Measurements from ENCODE around the gene DERA. TPM values are rescaled to one million over a fixed set of nuclear protein-coding genes. Genes with fewer than 3 reads are reported as not detected.
A peak's percentile ranks its signal among the peaks of the same experiment; 100 is the strongest.
"Not testable (repeated sequence)": the region's sequence is repeated elsewhere in the genome, so short reads cannot be mapped to it uniquely, and the experiment has no call there.

Gene DERA
- total RNA-seq, 1 donor from 2014 or later, result 91.2 TPM

DNA sequence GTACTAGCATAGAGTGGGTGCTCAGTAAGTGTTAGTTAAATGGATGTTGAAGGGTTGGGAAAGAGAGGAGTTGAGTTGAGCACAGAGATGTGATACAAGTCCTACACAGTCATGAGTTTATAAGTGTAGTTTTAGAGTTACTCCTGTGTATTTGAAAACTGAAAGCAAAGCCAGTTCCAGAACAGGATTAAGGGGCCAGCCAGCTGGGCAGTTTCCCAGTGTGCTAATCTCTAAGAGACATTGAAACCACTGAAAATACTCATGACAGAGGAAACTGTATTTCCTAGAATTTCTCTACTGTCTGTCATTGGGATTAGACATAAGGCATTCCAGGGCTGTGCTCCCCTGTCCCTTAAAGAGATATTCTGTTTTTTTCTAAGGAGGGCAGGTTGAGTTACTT lies 101.0 kb downstream of the DERA start:
- H3K9ac ChIP-seq, result no peak overlapping the region
- TF ChIP-seq, protein P1, sequence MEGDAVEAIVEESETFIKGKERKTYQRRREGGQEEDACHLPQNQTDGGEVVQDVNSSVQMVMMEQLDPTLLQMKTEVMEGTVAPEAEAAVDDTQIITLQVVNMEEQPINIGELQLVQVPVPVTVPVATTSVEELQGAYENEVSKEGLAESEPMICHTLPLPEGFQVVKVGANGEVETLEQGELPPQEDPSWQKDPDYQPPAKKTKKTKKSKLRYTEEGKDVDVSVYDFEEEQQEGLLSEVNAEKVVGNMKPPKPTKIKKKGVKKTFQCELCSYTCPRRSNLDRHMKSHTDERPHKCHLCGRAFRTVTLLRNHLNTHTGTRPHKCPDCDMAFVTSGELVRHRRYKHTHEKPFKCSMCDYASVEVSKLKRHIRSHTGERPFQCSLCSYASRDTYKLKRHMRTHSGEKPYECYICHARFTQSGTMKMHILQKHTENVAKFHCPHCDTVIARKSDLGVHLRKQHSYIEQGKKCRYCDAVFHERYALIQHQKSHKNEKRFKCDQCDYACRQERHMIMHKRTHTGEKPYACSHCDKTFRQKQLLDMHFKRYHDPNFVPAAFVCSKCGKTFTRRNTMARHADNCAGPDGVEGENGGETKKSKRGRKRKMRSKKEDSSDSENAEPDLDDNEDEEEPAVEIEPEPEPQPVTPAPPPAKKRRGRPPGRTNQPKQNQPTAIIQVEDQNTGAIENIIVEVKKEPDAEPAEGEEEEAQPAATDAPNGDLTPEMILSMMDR (IDR thresholded peaks at IDR 0.05), result no peak
- no peak for TF ChIP-seq EZH2 (IDR thresholded peaks at IDR 0.05)
- no peak for TF ChIP-seq EZH2phosphoT487 (IDR thresholded peaks at IDR 0.05)
- H2AFZ ChIP-seq (replicated peaks), result no peak overlapping the region
- no peak for DNase-seq (ENCODE audit: low spot score)
- no peaks in the 10 kb centered on the region for H4K20me1 ChIP-seq (ENCODE audit: low read depth)
- H3K36me3 ChIP-seq, result no peaks in the 10 kb centered on the region
- Mint-ChIP-seq H3K27me3 (ENCODE audit: insufficient read depth, low read depth) (no peaks in the 10 kb centered on the region), H3K4me1 (peaks cover 12% of the 10 kb centered on the region), H3K4me3 (no peak overlapping the region), H3K27ac (no peak overlapping the region), H3K9me3 (peaks cover 33% of the 10 kb centered on the region), H3K36me3 (peaks cover 39% of the 10 kb centered on the region)
- H3F3A ChIP-seq (ENCODE audit: low read depth), result no peaks in the 10 kb centered on the region
- no peaks in the 10 kb centered on the region for H3K9me3 ChIP-seq (ENCODE audit: low read depth)
- H3K27ac ChIP-seq, result no peak overlapping the region
- H3K4me1 ChIP-seq, result peaks cover 11% of the 10 kb centered on the region
- H3K79me2 ChIP-seq (ENCODE audit: low read depth), result no peaks in the 10 kb centered on the region
- no peak overlapping the region for H3K4me3 ChIP-seq
- H3K4me2 ChIP-seq, result peak overlapping the region; percentile 1
- H3K27me3 ChIP-seq, result no peaks in the 10 kb centered on the region

- not testable (repeated sequence) for H3K9ac ChIP-seq; H3K4me3 Mint-ChIP-seq; H3K4me2 ChIP-seq; H3K4me1 Mint-ChIP-seq; H3K27me3 ChIP-seq; H2AFZ ChIP-seq (replicated peaks); H3K79me2 ChIP-seq (ENCODE audit: low read depth); H3K9me3 ChIP-seq (ENCODE audit: low read depth); H3F3A ChIP-seq (ENCODE audit: low read depth); DNase-seq (ENCODE audit: low spot score); H3K36me3 ChIP-seq; H3K4me3 ChIP-seq; H4K20me1 ChIP-seq (ENCODE audit: low read depth); H3K27ac Mint-ChIP-seq; H3K27me3 Mint-ChIP-seq (ENCODE audit: insufficient read depth, low read depth); H3K27ac ChIP-seq
- Mint-ChIP-seq H3K9me3 (peaks cover 33% of the 10 kb centered on the region), H3K36me3 (peaks cover 38% of the 10 kb centered on the region)
- peaks cover 11% of the 10 kb centered on the region for H3K4me1 ChIP-seq
These were observed 102.6 kb downstream of the DERA start for GRCh38 chr12:16013722-16014121.

GRCh38 chr12:16014394-16014793 lies 103.3 kb downstream of the DERA start:
- not testable (repeated sequence) for H3K79me2 ChIP-seq (ENCODE audit: low read depth); H3K9ac ChIP-seq; H3K27me3 Mint-ChIP-seq (ENCODE audit: insufficient read depth, low read depth); H3K27ac Mint-ChIP-seq; H4K20me1 ChIP-seq (ENCODE audit: low read depth); H3K27me3 ChIP-seq; H3F3A ChIP-seq (ENCODE audit: low read depth); H3K4me1 Mint-ChIP-seq; H3K4me2 ChIP-seq; H3K36me3 ChIP-seq; H3K4me3 ChIP-seq; H2AFZ ChIP-seq (replicated peaks); H3K4me3 Mint-ChIP-seq; DNase-seq (ENCODE audit: low spot score); H3K9me3 ChIP-seq (ENCODE audit: low read depth); H3K27ac ChIP-seq
- peaks cover 11% of the 10 kb centered on the region for H3K4me1 ChIP-seq
- Mint-ChIP-seq H3K36me3 (peaks cover 43% of the 10 kb centered on the region), H3K9me3 (peaks cover 33% of the 10 kb centered on the region)

DNA sequence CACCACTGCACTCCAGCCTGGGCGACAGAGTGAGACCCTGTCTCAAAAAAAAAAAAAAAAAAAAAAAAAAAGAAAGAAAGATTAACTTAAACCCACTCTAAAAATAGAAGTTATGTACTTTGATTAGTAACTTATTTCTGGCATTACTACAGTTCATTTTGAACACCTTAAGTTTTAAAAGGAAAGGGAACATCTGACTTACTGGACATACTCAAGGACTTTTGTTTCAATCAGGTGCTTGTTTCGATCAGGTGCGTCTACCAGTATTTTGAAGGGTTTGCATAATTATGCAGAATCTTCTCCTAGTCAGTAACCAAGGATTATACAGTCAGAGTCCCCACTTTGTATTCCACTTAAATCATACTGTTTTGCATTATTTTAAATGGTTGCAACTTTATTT lies 105.6 kb downstream of the DERA start:
- Mint-ChIP-seq H3K4me3 (no peak overlapping the region), H3K4me1 (peaks cover 6% of the 10 kb centered on the region), H3K9me3 (peaks cover 48% of the 10 kb centered on the region), H3K36me3 (peaks cover 59% of the 10 kb centered on the region), H3K27ac (no peak overlapping the region), H3K27me3 (ENCODE audit: insufficient read depth, low read depth) (peaks cover 2% of the 10 kb centered on the region)
- Histone ChIP-seq H3F3A (ENCODE audit: low read depth) (no peaks in the 10 kb centered on the region), H3K27ac (no peak overlapping the region), H3K27me3 (no peaks in the 10 kb centered on the region), H3K36me3 (no peaks in the 10 kb centered on the region), H3K4me2 (no peak overlapping the region), H4K20me1 (ENCODE audit: low read depth) (no peaks in the 10 kb centered on the region), H3K9ac (no peak overlapping the region), H3K4me3 (no peak overlapping the region), H2AFZ (replicated peaks) (no peak overlapping the region), H3K79me2 (ENCODE audit: low read depth) (no peaks in the 10 kb centered on the region), H3K4me1 (peaks cover 7% of the 10 kb centered on the region), H3K9me3 (ENCODE audit: low read depth) (no peaks in the 10 kb centered on the region)
- TF ChIP-seq EZH2phosphoT487 (IDR thresholded peaks at IDR 0.05) (no peak), EZH2 (IDR thresholded peaks at IDR 0.05) (no peak)
- TF ChIP-seq, protein P1 (IDR thresholded peaks at IDR 0.05), result no peak
- DNase-seq (ENCODE audit: low spot score), result no peak
